H9 (cell line): ENCODE measurements around the gene KIF5A. TPM values are rescaled to one million over a fixed set of nuclear protein-coding genes. Genes with fewer than 3 reads are reported as not detected.

ENCODE experiments used
- DNase-seq: peaks from one replicate; pipeline ENCODE4 v3.0.0-alpha.2; 2017
- H2AFZ ChIP-seq: one replicate; pipeline ENCODE4 v1.6.1; 2013; ENCODE audit warnings: mild to moderate bottlenecking, low read length, control low read depth, moderate library complexity
- H2AK5ac ChIP-seq: 2 replicates; pipeline ENCODE4 v1.6.1; 2013; ENCODE audit warnings: low read length, control low read depth, mixed read lengths; ENCODE audit not compliant: insufficient read length
- H2BK120ac ChIP-seq: one replicate; pipeline ENCODE4 v1.6.1; 2013; ENCODE audit warnings: low read depth, mild to moderate bottlenecking, low read length, control low read depth, inconsistent platforms; ENCODE audit not compliant: poor library complexity, severe bottlenecking
- H2BK12ac ChIP-seq: 2 replicates; pipeline ENCODE4 v1.6.1; 2013; ENCODE audit warnings: low read length, control low read depth, mixed read lengths, low read depth; ENCODE audit not compliant: insufficient read length
- H2BK15ac ChIP-seq: 2 replicates; pipeline ENCODE4 v1.6.1; 2013; ENCODE audit warnings: low read depth, low read length, control low read depth
- H2BK20ac ChIP-seq: one replicate; pipeline ENCODE4 v1.6.1; 2013; ENCODE audit warnings: low read depth, mild to moderate bottlenecking, low read length, control low read depth, inconsistent platforms; ENCODE audit not compliant: poor library complexity, severe bottlenecking
- H2BK5ac ChIP-seq: 2 replicates; pipeline ENCODE4 v1.6.1; 2013; ENCODE audit warnings: low read length, control low read depth, mixed read lengths; ENCODE audit not compliant: insufficient read length
- H3K14ac ChIP-seq: 2 replicates; pipeline ENCODE4 v1.6.1; 2013; ENCODE audit warnings: low read length, control low read depth; ENCODE audit not compliant: insufficient read depth
- H3K18ac ChIP-seq: 2 replicates; pipeline ENCODE4 v1.6.1; 2013; ENCODE audit warnings: low read depth, mild to moderate bottlenecking, mixed read lengths, low read length, control low read depth; ENCODE audit not compliant: insufficient read length
- H3K23ac ChIP-seq: 2 replicates; pipeline ENCODE4 v1.6.1; 2013; ENCODE audit warnings: low read length, control low read depth, mixed read lengths, low read depth; ENCODE audit not compliant: insufficient read length
- H3K23me2 ChIP-seq: 2 replicates; pipeline ENCODE4 v1.6.1; 2013; ENCODE audit warnings: low read depth, mild to moderate bottlenecking, mixed read lengths, low read length, control low read depth; ENCODE audit not compliant: insufficient read length, poor library complexity, severe bottlenecking
- H3K27ac ChIP-seq: 2 replicates; pipeline ENCODE4 v1.5.1; 2013; ENCODE audit warnings: low read length, control low read depth, mixed read lengths, low read depth; ENCODE audit not compliant: insufficient read length
- H3K27me3 ChIP-seq: 2 replicates; pipeline ENCODE4 v1.6.1; 2013; ENCODE audit warnings: low read length, control low read depth, inconsistent platforms; ENCODE audit not compliant: insufficient read depth
- H3K4ac ChIP-seq: 2 replicates; pipeline ENCODE4 v1.6.1; 2013; ENCODE audit warnings: low read depth, mild to moderate bottlenecking, control low read depth, inconsistent platforms, low read length, moderate library complexity
- H3K4me1 ChIP-seq: 2 replicates; pipeline ENCODE4 v1.6.1; 2013; ENCODE audit warnings: low read length, control low read depth, inconsistent platforms; ENCODE audit not compliant: insufficient read depth
- H3K4me2 ChIP-seq: 2 replicates; pipeline ENCODE4 v1.6.1; 2013; ENCODE audit warnings: low read length, control low read depth, mixed read lengths; ENCODE audit not compliant: insufficient read length, insufficient read depth
- H3K56ac ChIP-seq: 2 replicates; pipeline ENCODE4 v1.6.1; 2013; ENCODE audit warnings: low read depth, mild to moderate bottlenecking, mixed read lengths, low read length, control low read depth; ENCODE audit not compliant: insufficient read length
- H3K79me1 ChIP-seq: 2 replicates; pipeline ENCODE4 v1.6.1; 2013; ENCODE audit warnings: low read depth, mild to moderate bottlenecking, moderate library complexity, low read length, control low read depth, inconsistent platforms; ENCODE audit not compliant: insufficient read depth, poor library complexity, severe bottlenecking
- H3K79me2 ChIP-seq: 2 replicates; pipeline ENCODE4 v1.6.1; 2013; ENCODE audit warnings: low read length, control low read depth, inconsistent platforms; ENCODE audit not compliant: insufficient read depth
- H3K9ac ChIP-seq: 2 replicates; pipeline ENCODE4 v1.6.1; 2013; ENCODE audit warnings: low read length, control low read depth, mixed read lengths; ENCODE audit not compliant: insufficient read length; ENCODE audit errors: extremely low read depth
- H3K9me3 ChIP-seq: one replicate; pipeline ENCODE4 v1.6.1; 2013; ENCODE audit warnings: low read depth, low read length, inconsistent platforms; ENCODE audit not compliant: control insufficient read depth
- H3T11ph ChIP-seq: one replicate; pipeline ENCODE4 v1.6.1; 2013; ENCODE audit warnings: mild to moderate bottlenecking, low read length, control low read depth, inconsistent platforms
- H4K20me1 ChIP-seq: one replicate; pipeline ENCODE4 v1.6.1; 2013; ENCODE audit not compliant: control insufficient read depth, insufficient read length, insufficient read depth
- H4K5ac ChIP-seq: 2 replicates; pipeline ENCODE4 v1.6.1; 2013; ENCODE audit warnings: low read depth, mild to moderate bottlenecking, mixed read lengths, low read length, control low read depth; ENCODE audit not compliant: insufficient read length
- H4K8ac ChIP-seq: replicated peaks from 2 replicates; pipeline ENCODE4 v1.6.1; 2013; ENCODE audit warnings: low read length, control low read depth, mixed read lengths, low read depth; ENCODE audit not compliant: insufficient read length
- H4K91ac ChIP-seq: 2 replicates; pipeline ENCODE4 v1.6.1; 2013; ENCODE audit warnings: low read depth, mild to moderate bottlenecking, moderate library complexity, mixed read lengths, low read length, control low read depth; ENCODE audit not compliant: insufficient read length
- H3K27ac Mint-ChIP-seq, 3 experiments: 2 replicates in 2 of 3; 3 replicates in 1 of 3; pipeline ENCODE4 v1.8.0; 2020 to 2021; ENCODE audit warnings: mixed read lengths in 3 of 3, mild to moderate bottlenecking in 1 of 3, moderate library complexity in 1 of 3
- H3K27me3 Mint-ChIP-seq: 2 replicates; pipeline ENCODE4 v1.8.0; 2021; ENCODE audit warnings: low read depth, mild to moderate bottlenecking, moderate library complexity, mixed read lengths
- H3K36me3 Mint-ChIP-seq, 3 experiments: 2 replicates in 2 of 3; 3 replicates in 1 of 3; pipeline ENCODE4 v1.8.0; 2020 to 2021; ENCODE audit warnings: low read depth in 3 of 3, mixed read lengths in 3 of 3; ENCODE audit not compliant: insufficient read depth in 1 of 3
- H3K4me1 Mint-ChIP-seq, 2 experiments: 2 replicates each; pipeline ENCODE4 v1.8.0; 2020; ENCODE audit warnings: mixed read lengths in 2 of 2
- H3K4me3 Mint-ChIP-seq, 2 experiments: 2 replicates in 1 of 2; 3 replicates in 1 of 2; pipeline ENCODE4 v1.8.0; 2020 to 2021; ENCODE audit warnings: mild to moderate bottlenecking in 2 of 2, mixed read lengths in 2 of 2, moderate library complexity in 1 of 2
- H3K9me3 Mint-ChIP-seq, 2 experiments: 2 replicates in 1 of 2; 3 replicates in 1 of 2; pipeline ENCODE4 v1.8.0; 2020; ENCODE audit warnings: mild to moderate bottlenecking in 2 of 2, mixed read lengths in 2 of 2, moderate library complexity in 1 of 2
- WGBS: extraction: QIAGEN DNeasy Blood & Tissue Kit; methylation state at CpG from one replicate; pipeline ENCODE4 v1.1.7; 2013; ENCODE audit warnings: missing lambda C conversion rate, low lambda C conversion rate, mixed read lengths; ENCODE audit not compliant: insufficient read length; ENCODE audit errors: extremely low coverage; 5-methylcytosine and 5-hydroxymethylcytosine counted together
- total RNA-seq: library from RNA; stranded (reverse); gene quantifications from 2 replicates; pipeline ENCODE4 v1.2.1, GENCODE V29; 2021
- TF ChIP-seq, protein P1 (sequence below): fragments of 200-600 bp; sonication (generic); conservative IDR thresholded peaks from 3 replicates; pipeline ENCODE4 v1.8.0; 2021; ENCODE audit warnings: antibody characterized with exemption, mild to moderate bottlenecking

Gene KIF5A
- total RNA-seq, 1 experiment from 2014 or later: 18.5 TPM

DNA sequence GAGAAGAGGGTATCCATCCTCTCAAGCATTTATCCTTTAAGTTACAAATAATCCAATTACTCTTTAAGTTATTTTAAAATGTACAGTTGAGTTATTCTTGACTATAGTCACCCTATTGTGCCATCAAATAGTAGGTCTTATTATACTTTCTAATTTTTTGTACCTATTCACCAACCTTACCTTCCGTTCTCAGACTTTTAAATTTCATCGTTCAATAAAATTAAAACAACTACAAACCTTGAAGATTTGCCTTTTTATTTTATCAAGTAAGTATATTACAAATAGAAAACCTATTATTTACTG is 1.9 kb upstream of the KIF5A start:
- peaks cover 22% of the 10 kb centered on the region for H3K27me3 Mint-ChIP-seq

More for the DNA sequence above, 1.9 kb upstream of the KIF5A start:
- Histone ChIP-seq H3K4me1 (peaks cover 11% of the 10 kb centered on the region), H3K79me1 (peaks cover 14% of the 10 kb centered on the region), H3K4ac (no peak overlapping the region), H2BK120ac (no peak overlapping the region), H3K27me3 (no peaks in the 10 kb centered on the region; the same call in 1 of the 2 replicates), H2BK12ac (no peak overlapping the region), H2BK15ac (no peak overlapping the region), H3K27ac (no peak overlapping the region), H3K79me2 (no peaks in the 10 kb centered on the region; the same call in 1 of the 2 replicates), H3K23ac (no peak overlapping the region), H2BK20ac (no peak overlapping the region), H3K18ac (no peak overlapping the region), H3K56ac (no peak overlapping the region), H4K20me1 (no peaks in the 10 kb centered on the region), H3T11ph (no peak overlapping the region), H2BK5ac (no peak overlapping the region), H4K8ac (no peak overlapping the region), H4K91ac (no peak overlapping the region), H4K5ac (no peak overlapping the region), H2AK5ac (no peak overlapping the region), H3K9me3 (no peaks in the 10 kb centered on the region), H3K23me2 (peaks cover 16% of the 10 kb centered on the region), H3K9ac (no peak overlapping the region), H2AFZ (no peak overlapping the region), H3K14ac (no peak overlapping the region), H3K4me2 (no peak overlapping the region)
- Mint-ChIP-seq H3K9me3 (no peaks in the 10 kb centered on the region), H3K27ac (no peak overlapping the region), H3K4me1 (peaks cover 45 to 55% of the 10 kb centered on the region in 2 experiments), H3K36me3 (peaks cover 0 to 10% (median 9%) of the 10 kb centered on the region in 3 experiments; a peak in 5 of 7 replicates), H3K4me3 (no peak overlapping the region)
- WGBS: 100% methylated on average over 2 of the region's 2 CpGs
- TF ChIP-seq, protein P1, sequence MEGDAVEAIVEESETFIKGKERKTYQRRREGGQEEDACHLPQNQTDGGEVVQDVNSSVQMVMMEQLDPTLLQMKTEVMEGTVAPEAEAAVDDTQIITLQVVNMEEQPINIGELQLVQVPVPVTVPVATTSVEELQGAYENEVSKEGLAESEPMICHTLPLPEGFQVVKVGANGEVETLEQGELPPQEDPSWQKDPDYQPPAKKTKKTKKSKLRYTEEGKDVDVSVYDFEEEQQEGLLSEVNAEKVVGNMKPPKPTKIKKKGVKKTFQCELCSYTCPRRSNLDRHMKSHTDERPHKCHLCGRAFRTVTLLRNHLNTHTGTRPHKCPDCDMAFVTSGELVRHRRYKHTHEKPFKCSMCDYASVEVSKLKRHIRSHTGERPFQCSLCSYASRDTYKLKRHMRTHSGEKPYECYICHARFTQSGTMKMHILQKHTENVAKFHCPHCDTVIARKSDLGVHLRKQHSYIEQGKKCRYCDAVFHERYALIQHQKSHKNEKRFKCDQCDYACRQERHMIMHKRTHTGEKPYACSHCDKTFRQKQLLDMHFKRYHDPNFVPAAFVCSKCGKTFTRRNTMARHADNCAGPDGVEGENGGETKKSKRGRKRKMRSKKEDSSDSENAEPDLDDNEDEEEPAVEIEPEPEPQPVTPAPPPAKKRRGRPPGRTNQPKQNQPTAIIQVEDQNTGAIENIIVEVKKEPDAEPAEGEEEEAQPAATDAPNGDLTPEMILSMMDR: no peak
- DNase-seq: no peak
